Activated naive CD8-positive, alpha-beta T cell treated with anti-CD3 and anti-CD28 coated beads, Interleukin-2, amount 50 U/mL, for 24 hours (primary cell): ENCODE measurements around the gene LRRC4C.

Experiments
- ATAC-seq: fragments of 150-1000 bp; cut with Tn5 transposase; one replicate; pipeline ENCODE4 v1.10.0; 2021
- DNase-seq: peaks from one replicate; pipeline ENCODE4 v3.0.0; 2021
- H3K27ac Mint-ChIP-seq: one replicate; pipeline ENCODE4 v1.8.0; 2021; ENCODE audit warnings: mild to moderate bottlenecking, mixed read lengths
- H3K27me3 Mint-ChIP-seq: one replicate; pipeline ENCODE4 v1.8.0; 2021; ENCODE audit warnings: mixed read lengths
- H3K36me3 Mint-ChIP-seq: one replicate; pipeline ENCODE4 v1.8.0; 2021; ENCODE audit warnings: low read depth, mixed read lengths
- H3K4me1 Mint-ChIP-seq: one replicate; pipeline ENCODE4 v1.8.0; 2021; ENCODE audit warnings: mixed read lengths
- H3K4me3 Mint-ChIP-seq: one replicate; pipeline ENCODE4 v1.8.0; 2021; ENCODE audit warnings: mild to moderate bottlenecking, moderate library complexity, mixed read lengths
- H3K9me3 Mint-ChIP-seq: one replicate; pipeline ENCODE4 v1.8.0; 2021; ENCODE audit warnings: mixed read lengths

Gene LRRC4C

GRCh38 chr11:41283191-41283930 lies 176.1 kb downstream of the LRRC4C start:
- ATAC-seq = no peak
- no peaks in the 10 kb centered on the region for H3K4me1 Mint-ChIP-seq

GRCh38 chr11:41282395-41282794 lies 177.1 kb downstream of the LRRC4C start:
- Mint-ChIP-seq H3K27ac (no peak overlapping the region), H3K36me3 (no peaks in the 10 kb centered on the region), H3K4me1 (no peaks in the 10 kb centered on the region), H3K27me3 (no peaks in the 10 kb centered on the region), H3K9me3 (peaks cover 16% of the 10 kb centered on the region), H3K4me3 (no peak overlapping the region)
- no peak for DNase-seq
- no peak for ATAC-seq

More at GRCh38 chr11:41283191-41283930, 176.1 kb downstream of the LRRC4C start:
- H3K9me3 Mint-ChIP-seq = peaks cover 11% of the 10 kb centered on the region
- no peaks in the 10 kb centered on the region for H3K27me3 Mint-ChIP-seq
- H3K4me3 Mint-ChIP-seq = no peak overlapping the region
- DNase-seq = no peak
- H3K36me3 Mint-ChIP-seq = no peaks in the 10 kb centered on the region
- H3K27ac Mint-ChIP-seq = no peak overlapping the region

GRCh38 chr11:41281131-41281742 lies 178.2 kb downstream of the LRRC4C start:
- Mint-ChIP-seq H3K27ac (no peak overlapping the region), H3K4me3 (no peak overlapping the region), H3K36me3 (no peaks in the 10 kb centered on the region), H3K9me3 (peaks cover 16% of the 10 kb centered on the region), H3K4me1 (no peaks in the 10 kb centered on the region), H3K27me3 (no peaks in the 10 kb centered on the region)
- DNase-seq (no peak), ATAC-seq (no peak)

GRCh38 chr11:41274831-41275230 lies 184.6 kb downstream of the LRRC4C start:
- H3K36me3 Mint-ChIP-seq = no peaks in the 10 kb centered on the region
- H3K27ac Mint-ChIP-seq = no peak overlapping the region
- no peak overlapping the region for H3K4me3 Mint-ChIP-seq
- H3K9me3 Mint-ChIP-seq = peaks cover 18% of the 10 kb centered on the region
- ATAC-seq (no peak), DNase-seq (no peak)
- H3K4me1 Mint-ChIP-seq = no peaks in the 10 kb centered on the region
- H3K27me3 Mint-ChIP-seq = no peaks in the 10 kb centered on the region

GRCh38 chr11:41273908-41274307 lies 185.5 kb downstream of the LRRC4C start:
- no peak for ATAC-seq
- Mint-ChIP-seq H3K27me3 (no peaks in the 10 kb centered on the region), H3K4me1 (no peaks in the 10 kb centered on the region), H3K27ac (no peak overlapping the region), H3K36me3 (no peaks in the 10 kb centered on the region), H3K9me3 (peaks cover 14% of the 10 kb centered on the region), H3K4me3 (no peak overlapping the region)
- DNase-seq = no peak

- H3K27ac Mint-ChIP-seq = no peak overlapping the region
- no peaks in the 10 kb centered on the region for H3K4me1 Mint-ChIP-seq
- H3K4me3 Mint-ChIP-seq = no peak overlapping the region
- ATAC-seq (no peak), DNase-seq (no peak)
- H3K9me3 Mint-ChIP-seq = peaks cover 4% of the 10 kb centered on the region
- no peaks in the 10 kb centered on the region for H3K36me3 Mint-ChIP-seq
- no peaks in the 10 kb centered on the region for H3K27me3 Mint-ChIP-seq
These were observed 192.0 kb downstream of the LRRC4C start for GRCh38 chr11:41267451-41267850.

- DNase-seq (no peak), ATAC-seq (no peak)
These were observed 203.4 kb downstream of the LRRC4C start for GRCh38 chr11:41256041-41256440.

GRCh38 chr11:41254966-41255365 lies 204.5 kb downstream of the LRRC4C start:
- H3K36me3 Mint-ChIP-seq = no peaks in the 10 kb centered on the region
- no peaks in the 10 kb centered on the region for H3K27me3 Mint-ChIP-seq
- no peaks in the 10 kb centered on the region for H3K4me1 Mint-ChIP-seq
- no peak overlapping the region for H3K27ac Mint-ChIP-seq
- H3K4me3 Mint-ChIP-seq = no peak overlapping the region
- peaks cover 8% of the 10 kb centered on the region for H3K9me3 Mint-ChIP-seq
- no peak for ATAC-seq
- DNase-seq = no peak

More at GRCh38 chr11:41256041-41256440, 203.4 kb downstream of the LRRC4C start:
- Mint-ChIP-seq H3K36me3 (no peaks in the 10 kb centered on the region), H3K9me3 (peaks cover 8% of the 10 kb centered on the region), H3K4me1 (no peaks in the 10 kb centered on the region), H3K4me3 (no peak overlapping the region), H3K27ac (no peak overlapping the region), H3K27me3 (no peaks in the 10 kb centered on the region)

- DNase-seq = no peak
- Mint-ChIP-seq H3K4me1 (no peaks in the 10 kb centered on the region), H3K27ac (no peak overlapping the region), H3K9me3 (peaks cover 18% of the 10 kb centered on the region), H3K27me3 (no peaks in the 10 kb centered on the region), H3K36me3 (no peaks in the 10 kb centered on the region), H3K4me3 (no peak overlapping the region)
- no peak for ATAC-seq
These were observed 209.0 kb downstream of the LRRC4C start for GRCh38 chr11:41250408-41250935.

GRCh38 chr11:41247621-41248020 lies 211.8 kb downstream of the LRRC4C start:
- Mint-ChIP-seq H3K36me3 (no peaks in the 10 kb centered on the region), H3K4me3 (no peak overlapping the region), H3K9me3 (peaks cover 25% of the 10 kb centered on the region), H3K27me3 (no peaks in the 10 kb centered on the region), H3K4me1 (no peaks in the 10 kb centered on the region), H3K27ac (no peak overlapping the region)
- ATAC-seq (no peak), DNase-seq (no peak)

GRCh38 chr11:41246399-41246745 lies 213.1 kb downstream of the LRRC4C start:
- DNase-seq (no peak), ATAC-seq (no peak)
- no peaks in the 10 kb centered on the region for H3K27me3 Mint-ChIP-seq
- peaks cover 25% of the 10 kb centered on the region for H3K9me3 Mint-ChIP-seq
- no peaks in the 10 kb centered on the region for H3K36me3 Mint-ChIP-seq
- no peaks in the 10 kb centered on the region for H3K4me1 Mint-ChIP-seq
- no peak overlapping the region for H3K4me3 Mint-ChIP-seq
- H3K27ac Mint-ChIP-seq = no peak overlapping the region

GRCh38 chr11:41245704-41246398 lies 213.6 kb downstream of the LRRC4C start:
- no peaks in the 10 kb centered on the region for H3K4me1 Mint-ChIP-seq
- no peaks in the 10 kb centered on the region for H3K36me3 Mint-ChIP-seq
- no peak overlapping the region for H3K27ac Mint-ChIP-seq
- no peak overlapping the region for H3K4me3 Mint-ChIP-seq
- H3K27me3 Mint-ChIP-seq = no peaks in the 10 kb centered on the region
- no peak for ATAC-seq
- no peak for DNase-seq
- H3K9me3 Mint-ChIP-seq = peaks cover 25% of the 10 kb centered on the region

GRCh38 chr11:41245184-41245583 lies 214.3 kb downstream of the LRRC4C start:
- Mint-ChIP-seq H3K9me3 (peaks cover 25% of the 10 kb centered on the region), H3K36me3 (no peaks in the 10 kb centered on the region), H3K4me1 (no peaks in the 10 kb centered on the region), H3K27ac (no peak overlapping the region), H3K27me3 (no peaks in the 10 kb centered on the region), H3K4me3 (no peak overlapping the region)
- DNase-seq (no peak), ATAC-seq (no peak)

GRCh38 chr11:41237382-41237781 lies 222.1 kb downstream of the LRRC4C start:
- Mint-ChIP-seq H3K9me3 (peaks cover 13% of the 10 kb centered on the region), H3K36me3 (no peaks in the 10 kb centered on the region), H3K4me3 (no peak overlapping the region), H3K27me3 (no peaks in the 10 kb centered on the region), H3K27ac (no peak overlapping the region), H3K4me1 (no peaks in the 10 kb centered on the region)
- ATAC-seq (no peak), DNase-seq (no peak)

- Mint-ChIP-seq H3K4me3 (no peak overlapping the region), H3K4me1 (no peaks in the 10 kb centered on the region), H3K9me3 (peaks cover 17% of the 10 kb centered on the region), H3K36me3 (no peaks in the 10 kb centered on the region), H3K27me3 (no peaks in the 10 kb centered on the region), H3K27ac (no peak overlapping the region)
- no peak for ATAC-seq
- DNase-seq = no peak
These were observed 223.8 kb downstream of the LRRC4C start for GRCh38 chr11:41235668-41236067.
